ENCODE measurements around the gene SEC23B.

DNA sequence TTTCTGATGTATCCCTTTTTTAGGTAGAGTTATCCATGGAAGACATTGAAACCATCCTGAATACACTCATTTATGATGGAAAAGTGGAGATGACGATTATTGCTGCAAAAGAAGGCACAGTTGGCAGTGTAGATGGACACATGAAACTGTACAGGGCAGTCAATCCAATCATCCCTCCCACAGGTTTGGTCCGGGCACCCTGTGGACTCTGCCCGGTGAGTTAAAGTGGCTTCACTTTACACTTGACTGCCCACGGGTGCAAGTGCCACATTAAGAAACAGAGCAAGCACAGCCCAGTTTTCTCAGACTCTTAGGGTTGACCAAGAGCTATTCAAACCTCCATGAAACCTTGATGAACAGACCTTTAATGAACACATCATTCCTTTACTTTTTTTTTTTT lies 26.1 kb upstream of the SEC23B start:
- TF ChIP-seq CTCF (IDR thresholded peaks at IDR 0.05; ENCODE audit: low read depth, low read length, missing input control) (no peak), HNF4A (conservative IDR thresholded peaks at IDR 0.05) (peak in 1 of 2 donors; percentile 43), YY1 (IDR thresholded peaks at IDR 0.05) (no peak), GABPA (IDR thresholded peaks at IDR 0.05 in 1 of 2, conservative IDR thresholded peaks at IDR 0.05 in 1 of 2) (no peak)
